Right hindlimb (tissue), 1 donor: ENCODE results near the gene MC2R.

Experiments used
- DNase-seq: peaks from one replicate; pipeline ENCODE4 v3.0.0-alpha.2; 2018

MC2R gene

GRCh38 chr18:13915391-13915790, at the start of gene MC2R:
MC2R (minus strand) TSS chr18:13915536; CDS start chr18:13885518, 30,018 bp downstream.
- no peak for DNase-seq

- DNase-seq = no peak
Observed at GRCh38 chr18:13945811-13946210, 30.5 kb upstream of the MC2R start.

GRCh38 chr18:13943338-13943737, 28.0 kb upstream of the MC2R start:
- no peak for DNase-seq

DNA sequence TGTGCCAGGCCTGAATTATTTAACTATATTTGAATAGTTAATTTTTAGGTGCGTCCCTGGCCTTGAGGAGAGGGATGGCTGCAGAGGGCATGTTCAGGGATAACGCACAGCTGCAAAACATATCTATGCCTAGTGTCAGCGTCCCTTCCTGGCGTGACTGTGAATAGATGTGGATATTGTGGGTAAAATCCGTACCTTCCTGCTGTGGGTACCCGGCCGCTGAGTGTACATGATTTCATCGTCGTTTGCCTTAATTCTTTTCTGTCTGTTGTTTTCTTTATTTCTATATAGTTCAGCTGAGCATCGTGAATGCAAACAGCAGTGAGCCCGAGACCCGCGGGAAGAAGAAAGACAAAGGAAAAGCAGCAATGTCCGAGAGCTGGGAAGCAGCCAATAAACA, 25.0 kb upstream of the MC2R start:
- no peak for DNase-seq

GRCh38 chr18:13934676-13935075, 19.3 kb upstream of the MC2R start:
- no peak for DNase-seq

DNA sequence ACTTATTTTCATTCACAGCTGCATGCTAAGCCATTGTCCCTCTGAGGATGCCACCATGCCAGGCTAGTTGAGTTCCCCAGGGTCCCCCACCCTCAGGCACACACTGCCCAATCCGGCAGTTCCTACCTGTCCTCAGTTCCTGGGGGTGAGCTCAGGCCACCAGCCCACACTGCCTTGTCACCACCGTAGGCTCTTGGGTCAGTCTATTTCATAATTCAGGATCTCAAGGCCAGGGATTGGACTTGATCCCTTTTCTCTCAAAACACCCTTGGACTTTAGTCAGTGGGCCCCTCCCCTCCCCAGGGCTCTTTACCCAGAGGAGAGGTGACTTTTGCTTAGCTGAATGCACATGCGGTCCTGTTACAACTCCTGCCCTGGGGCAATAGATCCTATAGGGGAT, 18.7 kb upstream of the MC2R start:
- no peak for DNase-seq

- no peak for DNase-seq
Observed at GRCh38 chr18:13932285-13933025, 17.1 kb upstream of the MC2R start.

- no peak for DNase-seq
Observed at GRCh38 chr18:13930964-13931363, 15.6 kb upstream of the MC2R start.

DNA sequence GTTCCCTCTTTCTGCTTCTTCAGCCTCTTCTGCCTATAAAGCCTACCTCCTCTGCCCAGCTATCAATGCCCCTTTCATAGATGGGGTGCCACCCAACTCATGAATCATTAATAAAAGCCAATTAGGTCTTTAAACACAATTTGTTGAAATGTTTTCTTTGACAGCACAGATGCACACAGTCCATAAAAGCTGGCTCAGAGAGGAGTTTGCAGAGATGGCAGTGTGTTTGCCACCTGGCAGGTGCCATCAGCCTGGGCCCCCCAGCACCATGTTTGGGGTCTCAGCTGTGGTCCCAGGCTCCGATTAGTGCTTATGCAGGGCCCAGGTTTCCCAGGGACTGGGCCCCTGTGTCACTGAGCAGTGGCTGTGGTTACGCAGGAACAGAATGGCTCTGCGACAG, 7.9 kb upstream of the MC2R start:
- DNase-seq = no peak

DNA sequence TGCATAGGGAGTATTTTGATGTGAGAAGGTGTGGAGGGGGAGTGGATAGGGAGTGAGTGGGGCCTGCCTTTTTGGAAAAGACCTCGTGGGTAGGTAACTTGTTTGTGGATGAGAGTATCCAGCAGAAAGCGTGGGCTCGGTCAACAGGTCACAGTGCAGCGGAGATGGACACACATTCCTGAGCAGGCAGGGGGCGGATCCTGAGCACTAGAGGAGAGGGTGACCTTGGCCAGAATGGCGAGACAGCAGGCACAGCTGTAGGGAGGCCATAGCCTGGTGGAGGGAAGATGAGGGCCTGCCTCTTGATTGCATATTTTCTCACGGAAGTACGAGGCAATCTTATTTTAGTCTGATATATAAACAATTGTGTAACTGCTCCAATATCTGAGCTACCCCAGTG, 3.6 kb upstream of the MC2R start:
- no peak for DNase-seq

DNA sequence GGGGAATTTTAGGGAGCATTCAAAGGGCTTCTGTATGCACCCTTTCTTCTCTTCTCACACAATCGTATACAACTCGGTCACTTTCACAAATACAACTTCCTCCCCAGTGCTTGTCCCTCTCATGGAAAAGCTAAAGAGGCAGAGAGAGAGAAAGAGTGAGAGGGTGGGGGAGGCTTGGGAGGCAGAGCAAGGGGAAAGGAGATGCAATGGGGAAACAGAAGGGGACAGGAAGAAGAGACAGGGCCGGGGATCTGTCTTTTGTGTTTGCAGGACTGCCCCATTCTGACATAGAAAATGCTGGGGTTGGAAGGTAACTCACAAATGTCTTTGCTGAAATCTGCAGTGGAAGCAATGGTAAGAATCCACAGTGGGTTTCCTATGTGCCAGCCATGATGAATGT, 2.1 kb upstream of the MC2R start:
- no peak for DNase-seq

DNA sequence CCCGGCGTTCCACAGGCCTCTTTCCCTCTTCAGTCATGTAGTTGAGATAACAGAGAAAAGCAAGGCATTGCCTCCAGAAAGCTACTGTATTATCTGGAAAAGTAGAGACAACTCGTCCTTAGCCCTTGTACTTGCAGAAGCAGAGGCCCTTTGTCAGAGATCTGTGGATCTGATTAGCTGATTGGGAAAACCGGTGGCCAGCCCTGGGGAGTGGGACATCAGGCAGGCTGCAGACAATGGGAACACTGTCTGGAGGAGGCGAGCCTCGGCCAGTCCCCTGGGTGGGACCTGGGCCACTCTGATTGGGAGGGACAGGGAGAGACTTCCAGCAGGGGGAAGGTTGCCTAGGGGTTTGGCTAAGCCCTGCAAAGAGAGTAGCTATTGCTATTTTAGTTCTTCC, 1.2 kb upstream of the MC2R start:
- no peak for DNase-seq

GRCh38 chr18:13915995-13916431, 677 bp upstream of the MC2R start:
- peak; percentile 73 for DNase-seq

DNA sequence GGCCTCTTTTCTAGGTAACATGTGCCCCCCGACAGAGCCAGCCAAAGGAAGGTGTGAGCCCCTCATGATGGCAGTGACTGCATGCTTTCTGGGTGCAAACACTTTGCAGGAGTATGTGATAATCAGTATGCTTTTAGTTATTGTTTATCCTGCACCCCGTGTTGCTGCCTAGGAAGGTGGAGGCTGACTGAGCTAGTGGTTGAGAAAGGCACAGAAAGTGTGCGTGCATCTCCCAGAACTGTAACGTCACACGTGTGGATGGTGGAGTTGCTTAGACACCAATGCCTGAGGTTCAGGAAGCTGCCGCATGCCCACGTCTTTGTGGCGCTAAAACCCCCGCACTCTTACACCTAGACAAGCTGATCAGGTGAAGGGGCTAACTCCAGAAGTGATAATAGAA, 580 bp downstream of the MC2R start:
- DNase-seq = no peak

DNA sequence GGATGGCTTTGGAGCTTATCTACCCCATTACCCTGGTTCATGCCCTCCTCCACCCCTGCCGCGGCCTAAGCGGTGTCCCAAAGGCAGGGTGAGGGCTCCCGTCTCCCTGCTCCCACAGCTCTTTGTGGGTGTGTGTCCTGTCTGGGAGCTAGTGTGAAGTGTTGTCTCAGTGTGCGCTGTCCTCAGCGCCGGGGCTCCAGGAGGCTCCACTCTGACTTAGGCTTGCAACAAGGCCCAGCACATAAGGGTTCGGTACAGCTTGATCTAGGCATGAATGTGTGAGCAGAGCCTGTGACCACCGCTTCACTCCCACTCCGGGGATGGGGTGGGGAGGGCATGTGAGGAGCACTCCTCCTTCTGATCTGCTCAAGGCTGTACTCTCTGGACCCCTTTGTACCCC, 1.2 kb downstream of the MC2R start:
- no peak for DNase-seq

GRCh38 chr18:13913205-13913604, 2.1 kb downstream of the MC2R start:
- no peak for DNase-seq

DNA sequence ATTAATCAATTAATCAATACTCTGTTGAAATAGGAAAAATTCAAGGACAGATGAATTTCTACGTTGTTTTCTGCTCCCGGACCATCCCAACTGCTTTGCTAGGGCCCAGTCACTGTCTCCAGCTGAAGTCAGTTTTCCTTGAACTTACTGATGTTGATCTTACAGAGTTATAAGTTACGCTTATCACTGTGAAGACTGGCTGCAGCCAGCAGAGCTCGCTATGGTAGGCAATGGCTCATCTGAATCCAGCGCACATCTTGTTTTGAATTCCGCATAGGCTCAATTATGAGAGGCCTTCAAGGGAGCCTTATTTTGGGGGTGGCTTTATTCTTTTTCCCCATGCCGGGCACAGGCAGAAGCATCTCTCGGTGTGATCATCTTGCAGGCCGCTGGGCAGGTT, 2.7 kb downstream of the MC2R start:
- DNase-seq = no peak

DNA sequence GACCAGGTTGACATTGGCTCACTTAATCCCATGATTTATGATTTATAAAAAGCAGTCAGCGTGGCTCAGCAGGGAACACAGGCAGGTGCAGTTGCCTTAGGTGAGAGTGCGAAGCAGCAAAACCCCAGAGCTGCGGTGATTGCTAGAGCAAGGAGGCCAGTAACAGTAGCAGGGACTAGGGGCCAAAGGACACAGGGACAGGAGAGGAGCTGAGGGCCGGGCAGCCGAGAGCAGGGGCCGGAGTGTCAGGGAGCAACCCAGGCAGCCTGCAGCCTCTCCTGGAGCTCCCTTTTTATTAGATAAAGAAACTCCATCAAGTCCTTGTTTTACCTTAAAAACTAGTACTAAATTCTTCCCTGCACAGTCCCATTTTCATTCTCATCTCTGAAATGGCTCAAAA, 4.3 kb downstream of the MC2R start:
- no peak for DNase-seq

- DNase-seq = no peak
Observed at GRCh38 chr18:13910501-13910900, 4.8 kb downstream of the MC2R start.

- DNase-seq = no peak
Observed at GRCh38 chr18:13909141-13909940, 6.0 kb downstream of the MC2R start.

GRCh38 chr18:13900633-13901032, 14.7 kb downstream of the MC2R start:
- no peak for DNase-seq

- no peak for DNase-seq
Observed at GRCh38 chr18:13895505-13896033, 19.8 kb downstream of the MC2R start.

GRCh38 chr18:13894531-13894930, 20.8 kb downstream of the MC2R start:
- DNase-seq = no peak

- DNase-seq = no peak
Observed at GRCh38 chr18:13893418-13893760, 21.9 kb downstream of the MC2R start.
